GM12878 (cell line): ENCODE measurements around the gene HSPB7. TPM values are rescaled to one million over a fixed set of nuclear protein-coding genes. Genes with fewer than 3 reads are reported as not detected.

ENCODE experiments used
- CREB1 ChIP-seq: IDR thresholded peaks from 2 replicates; pipeline ENCODE4 v1.6.1; 2012; ENCODE audit warnings: low read depth, mild to moderate bottlenecking, inconsistent platforms
- ESRRA ChIP-seq: IDR thresholded peaks from 2 replicates; pipeline ENCODE4 v1.6.1; 2012; ENCODE audit warnings: mild to moderate bottlenecking, low read length, improper control_type of control experiment
- FOXK2 ChIP-seq: fragments of 450-650 bp; IDR thresholded peaks from 2 replicates; pipeline ENCODE4 v1.6.1; 2017; ENCODE audit warnings: mild to moderate bottlenecking, moderate library complexity
- KAT2A ChIP-seq: conservative IDR thresholded peaks from 2 replicates; pipeline ENCODE4 v1.6.1; 2011; ENCODE audit warnings: low read depth, low read length; ENCODE audit not compliant: control insufficient read depth
- MXI1 ChIP-seq: fragments of 150-350 bp; IDR thresholded peaks from 2 replicates; pipeline ENCODE4 v1.6.1; 2011; ENCODE audit warnings: low read depth, mild to moderate bottlenecking, inconsistent platforms, low read length, improper control_type of control experiment
- RAD21 ChIP-seq: IDR thresholded peaks from 2 replicates; pipeline ENCODE4 v1.6.1; 2011; ENCODE audit warnings: mild to moderate bottlenecking, low read depth, low read length, moderate library complexity; ENCODE audit not compliant: insufficient read depth
- SMC3 ChIP-seq: IDR thresholded peaks from 2 replicates; pipeline ENCODE4 v1.6.1; 2011; ENCODE audit warnings: low read length, improper control_type of control experiment, borderline replicate concordance
- SUPT20H ChIP-seq: IDR thresholded peaks from 2 replicates; pipeline ENCODE4 v1.6.1; 2011; ENCODE audit warnings: low read depth, mild to moderate bottlenecking, low read length, moderate library complexity, borderline replicate concordance; ENCODE audit not compliant: control insufficient read depth
- TARDBP ChIP-seq: IDR thresholded peaks from 2 replicates; pipeline ENCODE4 v1.6.1; 2016; ENCODE audit warnings: borderline replicate concordance
- TCF12 ChIP-seq: IDR thresholded peaks from 2 replicates; pipeline ENCODE4 v1.6.1; 2011; ENCODE audit warnings: low read depth, mild to moderate bottlenecking, low read length
- polyA plus RNA-seq, 11 experiments: library from polyadenylated mRNA; depleted of rRNA in 4 of 11; unstranded in 6 of 11; stranded (reverse) in 5 of 11; fragments of >200 nt; fragmentation: Nextera tagmentation in 4 of 11; fragmentation: Illumina TruSeq in 1 of 11; extraction: Ambion mirVana in 4 of 11; extraction: Trizol in 1 of 11; gene quantifications; 1 replicate in 1 of 11; 2 replicates in 10 of 11; pipeline versions ENCODE4 v1.2.1 to v1.2.3, GENCODE V29; 2011 to 2016; ENCODE audit warnings: inconsistent platforms in 2 of 11, missing spikeins in 2 of 11, low read depth in 1 of 11
- total RNA-seq, 4 experiments: library from RNA; depleted of rRNA in 3 of 4; stranded (reverse); fragments of >200 nt in 3 of 4; fragmentation: Illumina TruSeq in 1 of 4; extraction: Trizol in 1 of 4; gene quantifications; 2 replicates each; pipeline versions ENCODE4 v1.2.1 to v1.2.3, GENCODE V29; 2013 to 2021
- TF ChIP-seq, protein P1 (sequence below): fragments of 450-650 bp; formaldehyde crosslinking; IDR thresholded peaks from 2 replicates; pipeline ENCODE4 v1.5.0; 2022; ENCODE audit warnings: mild to moderate bottlenecking, missing genetic modification characterization
- TF ChIP-seq, protein P2 (sequence below), 3 experiments: IDR thresholded peaks in 2 of 3; conservative IDR thresholded peaks in 1 of 3; 2 replicates each; pipeline ENCODE4 v1.5.1; 2011; ENCODE audit warnings: low read depth in 3 of 3, low read length in 3 of 3, mild to moderate bottlenecking in 3 of 3, control low read depth in 2 of 3, moderate library complexity in 2 of 3, inconsistent platforms in 1 of 3, mixed read lengths in 1 of 3; ENCODE audit not compliant: control insufficient read depth in 2 of 3, insufficient read depth in 1 of 3; ENCODE audit errors: extremely low read depth in 1 of 3
- TF ChIP-seq, protein P3 (sequence below): fragments of 450-650 bp; IDR thresholded peaks from 2 replicates; pipeline ENCODE4 v1.6.1; 2017; ENCODE audit warnings: mild to moderate bottlenecking, moderate library complexity
- TF ChIP-seq, protein P4 (sequence below): IDR thresholded peaks from 2 replicates; pipeline ENCODE4 v1.6.1; 2012; ENCODE audit warnings: mild to moderate bottlenecking, low read depth, low read length

HSPB7 gene
- total and polyA plus RNA-seq, 10 of the 15 experiments (the other 5 are each of a cell fraction or from before 2014, with no cell fraction given): 0.34 TPM; not detected in 9

DNA sequence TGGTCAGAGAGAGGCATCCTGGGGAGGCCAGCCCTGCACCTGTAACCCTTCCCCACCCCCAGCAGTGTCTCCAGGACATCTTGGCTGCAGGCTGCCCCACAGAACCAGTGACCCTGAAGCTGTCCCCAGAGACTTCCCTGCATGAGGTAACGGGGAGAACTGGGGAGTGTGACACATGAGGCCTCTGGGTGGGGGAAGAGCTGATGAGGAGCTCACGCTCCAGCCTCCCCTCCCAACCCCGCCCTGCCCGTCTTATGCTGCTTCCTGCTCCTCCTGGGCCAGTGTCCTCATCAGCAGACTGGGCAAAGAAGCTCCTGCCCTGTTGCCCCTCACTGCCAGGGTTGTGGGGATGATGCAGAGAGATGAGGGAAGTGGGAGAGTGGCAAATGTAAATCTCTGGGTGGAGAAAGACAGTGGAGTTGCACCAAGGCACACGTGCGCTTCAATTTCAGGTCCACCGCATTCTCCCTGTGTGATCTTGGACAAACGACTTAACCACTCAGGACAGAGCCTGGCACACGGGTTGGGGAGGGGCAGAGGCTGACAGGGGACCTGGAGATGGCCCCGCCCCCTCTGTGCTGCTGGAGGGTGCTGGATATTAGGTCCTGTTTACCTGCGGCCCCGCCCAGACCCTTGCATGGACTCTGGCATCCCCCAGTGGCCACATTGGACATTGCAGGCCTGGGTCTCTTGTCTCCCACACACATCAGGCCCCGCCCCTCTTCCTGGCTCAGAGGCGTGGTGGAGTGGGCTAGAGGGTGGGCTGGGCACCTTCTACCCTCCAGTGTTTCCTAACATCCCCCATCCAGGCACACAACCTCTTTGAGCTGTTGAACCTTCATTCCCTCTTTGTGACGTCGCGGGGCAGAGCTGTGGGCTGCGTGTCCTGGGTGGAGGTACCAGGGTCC, 38.0 kb upstream of the HSPB7 start (continued):
- TF ChIP-seq, protein P1, sequence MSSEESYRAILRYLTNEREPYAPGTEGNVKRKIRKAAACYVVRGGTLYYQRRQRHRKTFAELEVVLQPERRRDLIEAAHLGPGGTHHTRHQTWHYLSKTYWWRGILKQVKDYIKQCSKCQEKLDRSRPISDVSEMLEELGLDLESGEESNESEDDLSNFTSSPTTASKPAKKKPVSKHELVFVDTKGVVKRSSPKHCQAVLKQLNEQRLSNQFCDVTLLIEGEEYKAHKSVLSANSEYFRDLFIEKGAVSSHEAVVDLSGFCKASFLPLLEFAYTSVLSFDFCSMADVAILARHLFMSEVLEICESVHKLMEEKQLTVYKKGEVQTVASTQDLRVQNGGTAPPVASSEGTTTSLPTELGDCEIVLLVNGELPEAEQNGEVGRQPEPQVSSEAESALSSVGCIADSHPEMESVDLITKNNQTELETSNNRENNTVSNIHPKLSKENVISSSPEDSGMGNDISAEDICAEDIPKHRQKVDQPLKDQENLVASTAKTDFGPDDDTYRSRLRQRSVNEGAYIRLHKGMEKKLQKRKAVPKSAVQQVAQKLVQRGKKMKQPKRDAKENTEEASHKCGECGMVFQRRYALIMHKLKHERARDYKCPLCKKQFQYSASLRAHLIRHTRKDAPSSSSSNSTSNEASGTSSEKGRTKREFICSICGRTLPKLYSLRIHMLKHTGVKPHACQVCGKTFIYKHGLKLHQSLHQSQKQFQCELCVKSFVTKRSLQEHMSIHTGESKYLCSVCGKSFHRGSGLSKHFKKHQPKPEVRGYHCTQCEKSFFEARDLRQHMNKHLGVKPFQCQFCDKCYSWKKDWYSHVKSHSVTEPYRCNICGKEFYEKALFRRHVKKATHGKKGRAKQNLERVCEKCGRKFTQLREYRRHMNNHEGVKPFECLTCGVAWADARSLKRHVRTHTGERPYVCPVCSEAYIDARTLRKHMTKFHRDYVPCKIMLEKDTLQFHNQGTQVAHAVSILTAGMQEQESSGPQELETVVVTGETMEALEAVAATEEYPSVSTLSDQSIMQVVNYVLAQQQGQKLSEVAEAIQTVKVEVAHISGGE (CRISPR knock-in tag): no peak
- TF ChIP-seq ESRRA (no peak), TCF12 (no peak), MXI1 (no peak), TARDBP (no peak), SMC3 (peak; percentile 94), SUPT20H (no peak), FOXK2 (peak; percentile 52), KAT2A (no peak), RAD21 (peak; percentile 96), CREB1 (no peak; the same call in 1 of the 2 replicates)
- TF ChIP-seq, protein P2, sequence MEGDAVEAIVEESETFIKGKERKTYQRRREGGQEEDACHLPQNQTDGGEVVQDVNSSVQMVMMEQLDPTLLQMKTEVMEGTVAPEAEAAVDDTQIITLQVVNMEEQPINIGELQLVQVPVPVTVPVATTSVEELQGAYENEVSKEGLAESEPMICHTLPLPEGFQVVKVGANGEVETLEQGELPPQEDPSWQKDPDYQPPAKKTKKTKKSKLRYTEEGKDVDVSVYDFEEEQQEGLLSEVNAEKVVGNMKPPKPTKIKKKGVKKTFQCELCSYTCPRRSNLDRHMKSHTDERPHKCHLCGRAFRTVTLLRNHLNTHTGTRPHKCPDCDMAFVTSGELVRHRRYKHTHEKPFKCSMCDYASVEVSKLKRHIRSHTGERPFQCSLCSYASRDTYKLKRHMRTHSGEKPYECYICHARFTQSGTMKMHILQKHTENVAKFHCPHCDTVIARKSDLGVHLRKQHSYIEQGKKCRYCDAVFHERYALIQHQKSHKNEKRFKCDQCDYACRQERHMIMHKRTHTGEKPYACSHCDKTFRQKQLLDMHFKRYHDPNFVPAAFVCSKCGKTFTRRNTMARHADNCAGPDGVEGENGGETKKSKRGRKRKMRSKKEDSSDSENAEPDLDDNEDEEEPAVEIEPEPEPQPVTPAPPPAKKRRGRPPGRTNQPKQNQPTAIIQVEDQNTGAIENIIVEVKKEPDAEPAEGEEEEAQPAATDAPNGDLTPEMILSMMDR (IDR thresholded peaks at IDR 0.05 in 2 of 3, conservative IDR thresholded peaks at IDR 0.05 in 1 of 3; ENCODE audit: control insufficient read depth in 2 of 3, extremely low read depth in 1 of 3, insufficient read depth in 1 of 3, low read depth in 3 of 3, low read length in 3 of 3): peak; percentile 97 to 100 (median 98)
- TF ChIP-seq, protein P3, sequence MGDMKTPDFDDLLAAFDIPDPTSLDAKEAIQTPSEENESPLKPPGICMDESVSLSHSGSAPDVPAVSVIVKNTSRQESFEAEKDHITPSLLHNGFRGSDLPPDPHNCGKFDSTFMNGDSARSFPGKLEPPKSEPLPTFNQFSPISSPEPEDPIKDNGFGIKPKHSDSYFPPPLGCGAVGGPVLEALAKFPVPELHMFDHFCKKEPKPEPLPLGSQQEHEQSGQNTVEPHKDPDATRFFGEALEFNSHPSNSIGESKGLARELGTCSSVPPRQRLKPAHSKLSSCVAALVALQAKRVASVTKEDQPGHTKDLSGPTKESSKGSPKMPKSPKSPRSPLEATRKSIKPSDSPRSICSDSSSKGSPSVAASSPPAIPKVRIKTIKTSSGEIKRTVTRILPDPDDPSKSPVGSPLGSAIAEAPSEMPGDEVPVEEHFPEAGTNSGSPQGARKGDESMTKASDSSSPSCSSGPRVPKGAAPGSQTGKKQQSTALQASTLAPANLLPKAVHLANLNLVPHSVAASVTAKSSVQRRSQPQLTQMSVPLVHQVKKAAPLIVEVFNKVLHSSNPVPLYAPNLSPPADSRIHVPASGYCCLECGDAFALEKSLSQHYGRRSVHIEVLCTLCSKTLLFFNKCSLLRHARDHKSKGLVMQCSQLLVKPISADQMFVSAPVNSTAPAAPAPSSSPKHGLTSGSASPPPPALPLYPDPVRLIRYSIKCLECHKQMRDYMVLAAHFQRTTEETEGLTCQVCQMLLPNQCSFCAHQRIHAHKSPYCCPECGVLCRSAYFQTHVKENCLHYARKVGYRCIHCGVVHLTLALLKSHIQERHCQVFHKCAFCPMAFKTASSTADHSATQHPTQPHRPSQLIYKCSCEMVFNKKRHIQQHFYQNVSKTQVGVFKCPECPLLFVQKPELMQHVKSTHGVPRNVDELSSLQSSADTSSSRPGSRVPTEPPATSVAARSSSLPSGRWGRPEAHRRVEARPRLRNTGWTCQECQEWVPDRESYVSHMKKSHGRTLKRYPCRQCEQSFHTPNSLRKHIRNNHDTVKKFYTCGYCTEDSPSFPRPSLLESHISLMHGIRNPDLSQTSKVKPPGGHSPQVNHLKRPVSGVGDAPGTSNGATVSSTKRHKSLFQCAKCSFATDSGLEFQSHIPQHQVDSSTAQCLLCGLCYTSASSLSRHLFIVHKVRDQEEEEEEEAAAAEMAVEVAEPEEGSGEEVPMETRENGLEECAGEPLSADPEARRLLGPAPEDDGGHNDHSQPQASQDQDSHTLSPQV: 0 out of 2 replicates have a peak, but pooled peaks have one; percentile 64
- TF ChIP-seq, protein P4, sequence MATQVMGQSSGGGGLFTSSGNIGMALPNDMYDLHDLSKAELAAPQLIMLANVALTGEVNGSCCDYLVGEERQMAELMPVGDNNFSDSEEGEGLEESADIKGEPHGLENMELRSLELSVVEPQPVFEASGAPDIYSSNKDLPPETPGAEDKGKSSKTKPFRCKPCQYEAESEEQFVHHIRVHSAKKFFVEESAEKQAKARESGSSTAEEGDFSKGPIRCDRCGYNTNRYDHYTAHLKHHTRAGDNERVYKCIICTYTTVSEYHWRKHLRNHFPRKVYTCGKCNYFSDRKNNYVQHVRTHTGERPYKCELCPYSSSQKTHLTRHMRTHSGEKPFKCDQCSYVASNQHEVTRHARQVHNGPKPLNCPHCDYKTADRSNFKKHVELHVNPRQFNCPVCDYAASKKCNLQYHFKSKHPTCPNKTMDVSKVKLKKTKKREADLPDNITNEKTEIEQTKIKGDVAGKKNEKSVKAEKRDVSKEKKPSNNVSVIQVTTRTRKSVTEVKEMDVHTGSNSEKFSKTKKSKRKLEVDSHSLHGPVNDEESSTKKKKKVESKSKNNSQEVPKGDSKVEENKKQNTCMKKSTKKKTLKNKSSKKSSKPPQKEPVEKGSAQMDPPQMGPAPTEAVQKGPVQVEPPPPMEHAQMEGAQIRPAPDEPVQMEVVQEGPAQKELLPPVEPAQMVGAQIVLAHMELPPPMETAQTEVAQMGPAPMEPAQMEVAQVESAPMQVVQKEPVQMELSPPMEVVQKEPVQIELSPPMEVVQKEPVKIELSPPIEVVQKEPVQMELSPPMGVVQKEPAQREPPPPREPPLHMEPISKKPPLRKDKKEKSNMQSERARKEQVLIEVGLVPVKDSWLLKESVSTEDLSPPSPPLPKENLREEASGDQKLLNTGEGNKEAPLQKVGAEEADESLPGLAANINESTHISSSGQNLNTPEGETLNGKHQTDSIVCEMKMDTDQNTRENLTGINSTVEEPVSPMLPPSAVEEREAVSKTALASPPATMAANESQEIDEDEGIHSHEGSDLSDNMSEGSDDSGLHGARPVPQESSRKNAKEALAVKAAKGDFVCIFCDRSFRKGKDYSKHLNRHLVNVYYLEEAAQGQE: no peak
